Heart right ventricle (tissue), 16 donors: ENCODE results near the gene SMR3A. TPM values are rescaled to one million over a fixed set of nuclear protein-coding genes. Genes with fewer than 3 reads are reported as not detected.

Experiments used
- ATAC-seq, 8 donors: fragments of 200-7000 bp; cut with Tn5 transposase; one replicate each; pipeline ENCODE4 v1.9.1; 2020; ENCODE audit warnings: mild to moderate bottlenecking in 8 of 8, moderate library complexity in 8 of 8, moderate number of reproducible peaks in 1 of 8
- DNase-seq, 2 donors: peaks; one replicate each; pipeline ENCODE4 v3.0.0-alpha.2; 2020
- H3K27ac ChIP-seq, 10 donors: fragments of 200-600 bp; sonication (generic) in 2 of 10; one replicate each; pipeline versions ENCODE4 v1.5.0 to v1.8.0; 2020 to 2022; ENCODE audit warnings: mild to moderate bottlenecking in 3 of 10
- H3K27me3 ChIP-seq, 7 donors: fragments of 200-600 bp; one replicate each; pipeline ENCODE4 v1.8.0; 2021 to 2022; ENCODE audit warnings: mild to moderate bottlenecking in 2 of 7
- H3K36me3 ChIP-seq, 9 donors: fragments of 200-600 bp; sonication (generic) in 1 of 9; one replicate each; pipeline versions ENCODE4 v1.5.0 to v1.8.0; 2020 to 2022; ENCODE audit warnings: mild to moderate bottlenecking in 2 of 9
- H3K4me1 ChIP-seq, 9 donors: fragments of 200-600 bp; sonication (generic) in 1 of 9; one replicate each; pipeline versions ENCODE4 v1.5.0 to v1.8.0; 2020 to 2022; ENCODE audit warnings: mild to moderate bottlenecking in 4 of 9
- H3K4me3 ChIP-seq, 10 donors: fragments of 200-600 bp; sonication (generic) in 2 of 10; one replicate each; pipeline versions ENCODE4 v1.5.0 to v1.8.0; 2020 to 2022; ENCODE audit warnings: mild to moderate bottlenecking in 7 of 10, moderate library complexity in 2 of 10
- H3K9me3 ChIP-seq, 11 donors: fragments of 200-600 bp in 10 of 11; sonication (generic) in 2 of 11; one replicate each; pipeline versions ENCODE4 v1.5.0 to v1.8.0; 2013 to 2022; ENCODE audit warnings: mild to moderate bottlenecking in 2 of 11, control low read depth in 1 of 11, moderate library complexity in 1 of 11
- WGBS, 2 donors: extraction: QIAGEN DNeasy Blood & Tissue Kit; methylation state at CpG; one replicate each; pipeline ENCODE4 v1.1.7; 2013; ENCODE audit warnings: inconsistent platforms in 1 of 2; 5-methylcytosine and 5-hydroxymethylcytosine counted together
- intact Hi-C, 10 donors: fragments of 100-400 bp; cut with DNase I; formaldehyde crosslinking; loops; one replicate each; pipeline versions ENCODE4 v1.11.1 to v1.14.2; 2022
- polyA plus RNA-seq, 2 donors: library from polyadenylated mRNA; stranded (reverse); fragments of 200-250 nt; gene quantifications; one replicate each; pipeline ENCODE4 v1.2.3, GENCODE V29; 2013
- total RNA-seq, 10 donors: library from RNA; stranded (reverse); fragmentation: NEBNext Ultra II Directional in 3 of 10; extraction: Animal tissue kit (Norgen Biotek cat#: 25700) in 3 of 10; gene quantifications; one replicate each; pipeline versions ENCODE4 v1.2.1 to v1.2.4, GENCODE V29; 2021 to 2023
- TF ChIP-seq, protein P1 (sequence below), 9 donors: fragments of 200-600 bp; sonication (generic) in 2 of 9; IDR thresholded peaks; one replicate each; pipeline versions ENCODE4 v1.5.0 to v1.8.0; 2021 to 2022; ENCODE audit warnings: antibody characterized with exemption in 9 of 9, mild to moderate bottlenecking in 5 of 9, moderate library complexity in 1 of 9
- donor health status: Arrhythmogenic right ventricular cardiomyopathy.
- donor health status: ischemic (EF 13 %, LVEDD 7.1; RV severe dilation, severe dysfunction).
- donor health status: healthy with polysubstance abuse.
- donor health status: DM: no; HTN: yes; CAD: no.
- donor health status: DM: no; HTN: no; CAD: no.
- donor health status: ischemic (EF 25% LVEDD 6.9; RV normal size, moderate dysfunction).
- donor health status: ischemic (EF 25% LVEDD 5.7; RV mildly dilated, moderate dysfunction).
- donor health status: healthy.
- donor health status: DM: yes; HTN: yes; CAD: no.
- donor health status: Ischemic cardiomyopathy.
- donor health status: ischemic (EF 35%, LVEDD 5.7; RV mildly dilated, moderate dysfunction).
- donor health status: nonischemic (EF 11% LVEDD 7.7; RV severe dilation, severe dysfunction).
- donor health status: DM: yes; HTN: yes; CAD: no.
- donor health status: PGD.
- donor health status: ischemic (EF 29% LVEDD 5.4; RV normal size, mild dysfunction).
- donor health status: nonischemic (EF 23%, LVEDD 6.1; RV moderate dilation, normal function).

The SMR3A gene
- total and polyA plus RNA-seq, 12 donors: not detected

DNA sequence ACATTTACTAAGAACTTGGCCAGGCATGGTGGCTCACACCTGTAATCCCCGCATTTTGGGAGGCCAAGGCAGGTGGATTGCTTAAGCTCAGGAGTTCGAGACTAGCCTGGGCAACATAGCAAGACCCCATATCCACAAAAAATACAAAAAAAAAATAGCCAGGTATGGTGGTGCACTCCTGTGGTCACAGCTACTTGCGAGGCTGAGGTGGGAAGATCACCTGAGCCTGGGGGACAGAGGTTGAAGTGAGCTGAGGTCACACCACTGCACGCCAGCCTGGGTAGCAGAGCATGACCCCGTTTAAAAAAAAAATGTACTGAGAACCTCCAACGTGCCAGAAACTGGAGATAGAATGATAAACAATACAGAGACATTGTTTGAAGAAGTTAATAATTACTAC lies 45.2 kb downstream of the SMR3A start:
- Histone ChIP-seq H3K4me3 (no peak overlapping the region), H3K4me1 (no peaks in the 10 kb centered on the region), H3K27me3 (no peaks in the 10 kb centered on the region), H3K36me3 (no peaks in the 10 kb centered on the region), H3K27ac (no peak overlapping the region), H3K9me3 (peaks cover 0 to 4% (median 0%) of the 10 kb centered on the region in 11 donors)
- ATAC-seq: no peak
- 68 to 71% methylated on average over 6 of the region's 6 CpGs for WGBS, 2 donors
- DNase-seq: no peak
- intact Hi-C loops: no loop called here
- TF ChIP-seq, protein P1, sequence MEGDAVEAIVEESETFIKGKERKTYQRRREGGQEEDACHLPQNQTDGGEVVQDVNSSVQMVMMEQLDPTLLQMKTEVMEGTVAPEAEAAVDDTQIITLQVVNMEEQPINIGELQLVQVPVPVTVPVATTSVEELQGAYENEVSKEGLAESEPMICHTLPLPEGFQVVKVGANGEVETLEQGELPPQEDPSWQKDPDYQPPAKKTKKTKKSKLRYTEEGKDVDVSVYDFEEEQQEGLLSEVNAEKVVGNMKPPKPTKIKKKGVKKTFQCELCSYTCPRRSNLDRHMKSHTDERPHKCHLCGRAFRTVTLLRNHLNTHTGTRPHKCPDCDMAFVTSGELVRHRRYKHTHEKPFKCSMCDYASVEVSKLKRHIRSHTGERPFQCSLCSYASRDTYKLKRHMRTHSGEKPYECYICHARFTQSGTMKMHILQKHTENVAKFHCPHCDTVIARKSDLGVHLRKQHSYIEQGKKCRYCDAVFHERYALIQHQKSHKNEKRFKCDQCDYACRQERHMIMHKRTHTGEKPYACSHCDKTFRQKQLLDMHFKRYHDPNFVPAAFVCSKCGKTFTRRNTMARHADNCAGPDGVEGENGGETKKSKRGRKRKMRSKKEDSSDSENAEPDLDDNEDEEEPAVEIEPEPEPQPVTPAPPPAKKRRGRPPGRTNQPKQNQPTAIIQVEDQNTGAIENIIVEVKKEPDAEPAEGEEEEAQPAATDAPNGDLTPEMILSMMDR (IDR thresholded peaks at IDR 0.05): no peak

Other genes starting within 250 kb of the SMR3A start
- gene PRR27, start 206.5 kb upstream of the SMR3A start, total RNA-seq: not detected
- not detected for gene PRR27, start 206.5 kb upstream of the SMR3A start, polyA plus RNA-seq
- gene ODAM, start 165.0 kb upstream of the SMR3A start, total RNA-seq: not detected
- gene ODAM, start 165.0 kb upstream of the SMR3A start, polyA plus RNA-seq: under 1 TPM in 1 of 2 donors, not detected in 1; 0.03 TPM
- not detected for gene FDCSP, start 134.6 kb upstream of the SMR3A start, total RNA-seq
- gene FDCSP, start 134.6 kb upstream of the SMR3A start, polyA plus RNA-seq: not detected
- not detected for gene CSN3, start 118.2 kb upstream of the SMR3A start, total RNA-seq
- not detected for gene CSN3, start 118.2 kb upstream of the SMR3A start, polyA plus RNA-seq
- not detected for gene CABS1, start 25.8 kb upstream of the SMR3A start, total RNA-seq
- not detected for gene CABS1, start 25.8 kb upstream of the SMR3A start, polyA plus RNA-seq
- gene SMR3B, start 22.4 kb downstream of the SMR3A start, total RNA-seq: not detected
- gene SMR3B, start 22.4 kb downstream of the SMR3A start, polyA plus RNA-seq: not detected
- gene OPRPN, start 37.2 kb downstream of the SMR3A start, total RNA-seq: not detected
- not detected for gene OPRPN, start 37.2 kb downstream of the SMR3A start, polyA plus RNA-seq
- not detected for gene MUC7, start 111.4 kb downstream of the SMR3A start, total RNA-seq
- gene MUC7, start 111.4 kb downstream of the SMR3A start, polyA plus RNA-seq: not detected
- gene AMTN, start 157.8 kb downstream of the SMR3A start, total RNA-seq: not detected
- not detected for gene AMTN, start 157.8 kb downstream of the SMR3A start, polyA plus RNA-seq
- gene AMBN, start 231.5 kb downstream of the SMR3A start, total RNA-seq: not detected
- not detected for gene AMBN, start 231.5 kb downstream of the SMR3A start, polyA plus RNA-seq